ENCODE results near the gene SOAT1.
A peak's percentile ranks its signal among the peaks of the same experiment; 100 is the strongest.

The SOAT1 gene

DNA sequence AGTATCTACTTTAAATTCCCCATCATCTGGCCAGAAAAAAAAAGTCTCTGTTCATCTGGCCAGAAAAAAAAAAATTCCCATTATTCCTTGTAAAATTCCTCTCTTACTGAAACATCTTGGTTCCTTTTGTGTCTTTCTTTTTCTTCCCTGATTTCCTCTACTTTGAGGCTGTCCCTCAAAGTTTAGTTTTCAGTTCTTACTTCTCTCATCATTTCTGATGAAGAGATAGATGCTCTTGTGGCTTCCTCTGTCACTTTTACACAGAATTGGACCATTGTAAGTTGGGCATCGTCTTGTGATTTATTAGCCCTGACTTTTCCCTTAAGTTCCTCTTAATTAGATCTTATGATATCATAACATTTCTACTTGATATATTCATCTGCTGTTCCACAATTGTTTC lies 6.5 kb downstream of the SOAT1 start:
- ChIA-PET POLR2A (ENCODE audit: low non-redundant PET) (no interaction called here), CTCF (no interaction called here)
- TF ChIP-seq, protein P1, sequence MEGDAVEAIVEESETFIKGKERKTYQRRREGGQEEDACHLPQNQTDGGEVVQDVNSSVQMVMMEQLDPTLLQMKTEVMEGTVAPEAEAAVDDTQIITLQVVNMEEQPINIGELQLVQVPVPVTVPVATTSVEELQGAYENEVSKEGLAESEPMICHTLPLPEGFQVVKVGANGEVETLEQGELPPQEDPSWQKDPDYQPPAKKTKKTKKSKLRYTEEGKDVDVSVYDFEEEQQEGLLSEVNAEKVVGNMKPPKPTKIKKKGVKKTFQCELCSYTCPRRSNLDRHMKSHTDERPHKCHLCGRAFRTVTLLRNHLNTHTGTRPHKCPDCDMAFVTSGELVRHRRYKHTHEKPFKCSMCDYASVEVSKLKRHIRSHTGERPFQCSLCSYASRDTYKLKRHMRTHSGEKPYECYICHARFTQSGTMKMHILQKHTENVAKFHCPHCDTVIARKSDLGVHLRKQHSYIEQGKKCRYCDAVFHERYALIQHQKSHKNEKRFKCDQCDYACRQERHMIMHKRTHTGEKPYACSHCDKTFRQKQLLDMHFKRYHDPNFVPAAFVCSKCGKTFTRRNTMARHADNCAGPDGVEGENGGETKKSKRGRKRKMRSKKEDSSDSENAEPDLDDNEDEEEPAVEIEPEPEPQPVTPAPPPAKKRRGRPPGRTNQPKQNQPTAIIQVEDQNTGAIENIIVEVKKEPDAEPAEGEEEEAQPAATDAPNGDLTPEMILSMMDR (conservative IDR thresholded peaks at IDR 0.05; ENCODE audit: low read depth) = no peak
- DNase-seq (ENCODE audit: low spot score) = no peak
- no peak overlapping the region for H3K27ac ChIP-seq

DNA sequence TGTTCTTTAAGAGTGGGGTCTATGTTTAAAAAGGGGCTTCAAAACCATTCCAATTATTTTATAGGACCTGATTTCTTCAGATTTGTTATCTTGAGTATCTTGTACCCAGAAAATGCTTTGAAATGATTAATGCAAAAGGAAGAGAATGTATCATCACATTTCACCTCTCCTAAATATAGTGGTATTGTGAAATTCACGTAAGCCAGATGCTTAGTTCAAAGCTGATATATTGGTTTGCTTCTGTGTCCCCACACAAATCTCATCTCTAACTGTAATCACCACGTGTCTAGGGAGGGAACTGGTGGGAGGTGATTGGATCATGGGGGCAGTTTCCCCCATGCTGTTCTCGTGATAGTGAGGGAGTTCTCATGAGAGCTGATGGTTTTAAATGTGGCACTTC lies 8.5 kb downstream of the SOAT1 start:
- TF ChIP-seq, protein P1 (conservative IDR thresholded peaks at IDR 0.05; ENCODE audit: low read depth) = no peak
- DNase-seq (ENCODE audit: low spot score) = no peak
- no peak overlapping the region for H3K27ac ChIP-seq
- ChIA-PET CTCF (interaction anchor here (0.6 kb wide), 1 partner anchor 647 kb away, joined by 7 read pairs; no protein-coding TSS in a partner anchor), POLR2A (ENCODE audit: low non-redundant PET) (no interaction called here)

DNA sequence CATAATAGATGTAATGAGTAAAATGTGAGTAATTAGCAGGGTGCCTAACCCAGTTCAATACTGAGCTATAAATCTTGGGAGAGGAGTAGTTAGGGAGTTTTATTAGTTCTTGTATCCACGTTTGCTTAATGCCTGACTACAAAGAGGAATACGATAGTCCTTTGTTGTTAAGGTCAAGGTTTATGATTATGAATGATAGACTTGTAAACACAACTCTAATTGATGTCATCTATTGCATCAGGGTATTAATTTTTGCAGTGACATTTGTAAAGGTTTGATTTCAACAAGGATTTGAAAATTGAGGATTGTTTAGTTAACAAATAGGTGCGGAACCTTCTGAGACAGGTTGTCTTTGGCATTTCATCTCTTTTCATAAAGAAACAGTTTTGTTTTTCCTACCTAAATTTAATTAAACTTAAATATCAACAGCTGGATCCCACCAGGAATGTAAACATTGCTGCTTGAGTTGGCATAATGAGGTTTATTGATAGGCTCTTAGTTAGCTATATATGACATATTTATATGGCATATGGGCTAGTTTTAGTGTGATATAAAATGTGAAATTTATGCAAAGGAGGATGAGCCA lies 9.7 kb downstream of the SOAT1 start:
- ChIA-PET POLR2A (ENCODE audit: low non-redundant PET) (no interaction called here), CTCF (interaction anchor here (0.6 kb wide), 2 partner anchors 14 to 1523 kb away, joined by 3 to 7 read pairs; no protein-coding TSS in a partner anchor)
- TF ChIP-seq, protein P1 (conservative IDR thresholded peaks at IDR 0.05; ENCODE audit: low read depth) = no peak
- no peak overlapping the region for H3K27ac ChIP-seq
- no peak for DNase-seq (ENCODE audit: low spot score)

DNA sequence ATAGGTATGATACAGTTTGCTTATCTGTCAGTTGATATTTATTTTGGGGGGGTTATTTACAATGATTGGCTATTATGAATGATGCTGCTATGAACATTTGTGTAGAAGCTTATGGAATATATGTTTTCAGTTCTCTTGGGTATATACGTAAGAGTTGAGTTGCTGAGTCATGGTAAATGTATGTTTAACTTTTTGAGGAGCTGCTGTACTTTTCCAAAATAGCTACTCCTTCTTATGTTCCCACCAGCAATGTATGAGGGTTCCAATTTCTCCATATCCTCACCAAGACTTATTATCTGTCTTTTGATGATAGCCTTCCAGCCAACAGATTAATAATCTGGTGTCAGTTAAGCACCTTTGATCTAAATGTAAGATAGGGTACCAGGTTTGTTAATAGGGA lies 11.9 kb downstream of the SOAT1 start:
- ChIA-PET POLR2A (ENCODE audit: low non-redundant PET) (no interaction called here), CTCF (interaction anchor here (0.5 kb wide), 1 partner anchor 12 kb away, joined by 3 read pairs; no protein-coding TSS in a partner anchor)
- no peak overlapping the region for H3K27ac ChIP-seq
- TF ChIP-seq, protein P1 (conservative IDR thresholded peaks at IDR 0.05; ENCODE audit: low read depth) = no peak
- DNase-seq (ENCODE audit: low spot score) = no peak

DNA sequence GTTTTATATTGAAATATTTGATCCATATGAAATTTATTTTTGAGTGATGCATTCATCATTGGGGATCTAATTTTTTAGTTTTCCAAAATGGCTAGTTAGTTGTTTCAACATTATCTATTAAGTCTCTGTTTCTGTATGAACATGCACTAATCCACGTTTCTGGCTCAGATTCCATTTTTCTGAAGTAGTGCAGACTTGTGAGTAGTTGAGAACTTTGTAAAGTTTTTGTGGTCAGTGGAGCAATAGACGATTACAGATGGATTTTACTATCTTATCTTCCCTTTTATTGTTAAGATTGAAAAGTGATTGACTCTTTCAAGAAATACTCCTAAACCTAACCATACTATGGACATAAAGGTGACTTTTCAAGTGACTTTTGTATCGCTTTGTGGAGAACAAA lies 16.7 kb downstream of the SOAT1 start:
- CTCF ChIA-PET = interaction anchor here (0.6 to 0.8 kb wide), 2 partner anchors 208 to 1807 kb away, joined by 3 to 4 read pairs; no protein-coding TSS in a partner anchor
- POLR2A ChIA-PET (ENCODE audit: low non-redundant PET) = no interaction called here
- TF ChIP-seq, protein P1 (conservative IDR thresholded peaks at IDR 0.05; ENCODE audit: low read depth) = no peak
- DNase-seq (ENCODE audit: low spot score) = peak; percentile 27
- H3K27ac ChIP-seq = peak overlapping the region; percentile 90

DNA sequence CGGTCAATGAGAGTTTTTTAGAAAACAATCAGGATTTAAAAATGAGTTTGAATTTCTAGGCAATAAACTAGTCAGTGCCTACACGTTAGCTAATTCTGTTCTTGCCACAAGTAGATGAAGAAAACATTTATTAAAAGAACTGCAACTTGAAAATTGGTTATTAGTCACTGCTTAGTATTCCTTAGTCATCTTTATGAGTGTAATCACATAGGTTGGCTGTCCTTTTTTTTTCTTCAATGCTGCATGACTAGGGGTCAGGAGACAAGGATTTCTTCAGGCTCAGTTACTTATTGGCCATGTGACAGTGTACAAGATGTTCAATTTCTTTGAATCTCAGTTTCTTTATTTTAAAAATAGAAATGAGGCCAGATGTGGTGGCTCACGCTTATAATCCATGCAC lies 17.1 kb downstream of the SOAT1 start:
- DNase-seq (ENCODE audit: low spot score) = peak; percentile 91
- CTCF ChIA-PET = interaction anchor here (0.6 to 0.8 kb wide), 2 partner anchors 208 to 1808 kb away, joined by 3 to 4 read pairs; no protein-coding TSS in a partner anchor

More for the DNA sequence above, 17.1 kb downstream of the SOAT1 start:
- TF ChIP-seq, protein P1 (conservative IDR thresholded peaks at IDR 0.05; ENCODE audit: low read depth) = no peak
- peak overlapping the region; percentile 79 for H3K27ac ChIP-seq
- POLR2A ChIA-PET (ENCODE audit: low non-redundant PET) = no interaction called here

All from RWPE1 (cell line).